Adrenal gland (tissue), 5 donors: ENCODE data around the gene TPST1.

Experiments
- POLR2A ChIP-seq, 2 donors: fragments of 450-650 bp; IDR thresholded peaks; one replicate each; pipeline ENCODE4 v1.6.1; 2017; ENCODE audit warnings: antibody characterized with exemption in 2 of 2, mild to moderate bottlenecking in 2 of 2, moderate library complexity in 1 of 2
- TF ChIP-seq, protein P1 (sequence below), 6 experiments: fragments of 450-650 bp in 4 of 6; fragments of 200-600 bp in 2 of 6; sonication (generic) in 1 of 6; IDR thresholded peaks; 1 replicate in 5 of 6; 2 replicates in 1 of 6; pipeline versions ENCODE4 v1.5.1 to v1.8.0; 2016 to 2021; ENCODE audit warnings: antibody characterized with exemption in 6 of 6, mild to moderate bottlenecking in 2 of 6, moderate library complexity in 1 of 6
- donor health status: DM: no; HTN: no; CAD: no.

DNA sequence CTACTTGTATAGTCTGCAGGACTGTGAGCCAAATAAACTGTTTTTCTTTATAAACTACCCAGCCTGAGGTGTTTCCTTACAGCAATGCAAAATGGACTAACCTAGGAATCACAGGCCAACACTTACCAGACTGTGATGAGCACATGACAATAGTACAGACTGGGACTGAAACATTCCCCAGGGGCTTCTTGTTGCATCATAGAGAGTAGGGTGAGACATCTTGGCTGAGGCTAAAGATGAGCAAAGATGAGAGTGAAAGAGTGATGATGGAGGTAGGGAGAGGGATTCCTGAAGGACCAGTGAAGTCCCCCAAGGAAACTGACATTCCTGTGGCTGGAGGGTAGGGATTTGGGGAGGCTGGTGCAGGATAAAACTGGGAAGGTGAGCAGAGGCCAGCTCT, 194.4 kb downstream of the TPST1 start:
- TF ChIP-seq, protein P1, sequence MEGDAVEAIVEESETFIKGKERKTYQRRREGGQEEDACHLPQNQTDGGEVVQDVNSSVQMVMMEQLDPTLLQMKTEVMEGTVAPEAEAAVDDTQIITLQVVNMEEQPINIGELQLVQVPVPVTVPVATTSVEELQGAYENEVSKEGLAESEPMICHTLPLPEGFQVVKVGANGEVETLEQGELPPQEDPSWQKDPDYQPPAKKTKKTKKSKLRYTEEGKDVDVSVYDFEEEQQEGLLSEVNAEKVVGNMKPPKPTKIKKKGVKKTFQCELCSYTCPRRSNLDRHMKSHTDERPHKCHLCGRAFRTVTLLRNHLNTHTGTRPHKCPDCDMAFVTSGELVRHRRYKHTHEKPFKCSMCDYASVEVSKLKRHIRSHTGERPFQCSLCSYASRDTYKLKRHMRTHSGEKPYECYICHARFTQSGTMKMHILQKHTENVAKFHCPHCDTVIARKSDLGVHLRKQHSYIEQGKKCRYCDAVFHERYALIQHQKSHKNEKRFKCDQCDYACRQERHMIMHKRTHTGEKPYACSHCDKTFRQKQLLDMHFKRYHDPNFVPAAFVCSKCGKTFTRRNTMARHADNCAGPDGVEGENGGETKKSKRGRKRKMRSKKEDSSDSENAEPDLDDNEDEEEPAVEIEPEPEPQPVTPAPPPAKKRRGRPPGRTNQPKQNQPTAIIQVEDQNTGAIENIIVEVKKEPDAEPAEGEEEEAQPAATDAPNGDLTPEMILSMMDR (IDR thresholded peaks at IDR 0.05) = no peak
- TF ChIP-seq POLR2A (IDR thresholded peaks at IDR 0.05) = no peak
